Testis (tissue), 3 donors: Measurements from ENCODE around the gene STX18. TPM values are rescaled to one million over a fixed set of nuclear protein-coding genes. Genes with fewer than 3 reads are reported as not detected.

Experiments
- DNase-seq: peaks from one replicate; pipeline ENCODE4 v3.0.0-alpha.2; 2019
- H3K27ac ChIP-seq, 2 donors: fragments of 200-600 bp; sonication (generic); one replicate each; pipeline ENCODE4 v1.5.1; 2019
- H3K27me3 ChIP-seq: fragments of 200-600 bp; sonication (generic); one replicate; pipeline ENCODE4 v1.5.1; 2019
- H3K36me3 ChIP-seq: fragments of 200-600 bp; sonication (generic); one replicate; pipeline ENCODE4 v1.5.1; 2017; ENCODE audit warnings: low read depth; ENCODE audit errors: missing control alignments
- H3K4me1 ChIP-seq: fragments of 200-600 bp; sonication (generic); one replicate; pipeline ENCODE4 v1.5.1; 2019
- H3K4me3 ChIP-seq, 2 donors: fragments of 200-600 bp; sonication (generic); one replicate each; pipeline ENCODE4 v1.5.1; 2017 to 2019
- H3K9me3 ChIP-seq: fragments of 200-600 bp; sonication (generic); one replicate; pipeline ENCODE4 v1.5.1; 2017
- POLR2A ChIP-seq: fragments of 450-650 bp; IDR thresholded peaks from one replicate; pipeline ENCODE4 v1.6.1; 2017; ENCODE audit warnings: antibody characterized with exemption, mild to moderate bottlenecking, moderate library complexity
- WGBS, 2 donors: methylation state at CpG; one replicate each; pipeline ENCODE4 v1.1.5; 2018; 5-methylcytosine and 5-hydroxymethylcytosine counted together
- intact Hi-C: fragments of 100-400 bp; cut with DNase I; formaldehyde crosslinking; loops from one replicate; pipeline ENCODE4 v1.15.1; 2023; ENCODE audit warnings: low total_unique reads
- polyA plus RNA-seq: library from polyadenylated mRNA; stranded (reverse); fragments of 350-450 nt; fragmentation: Illumina TruSeq; extraction: RNeasy Lipid Tissue Mini Kit (QIAGEN cat#74804); gene quantifications from one replicate; pipeline ENCODE4 v1.2.3, GENCODE V29; 2014; ENCODE audit warnings: low read depth, low replicate concordance; ENCODE audit not compliant: insufficient read depth
- total RNA-seq, 2 donors: library from RNA; depleted of rRNA; stranded (reverse); fragments of >200 nt; gene quantifications; one replicate each; pipeline ENCODE4 v1.2.3, GENCODE V29; 2016
- TF ChIP-seq, protein P1 (sequence below), 3 experiments: fragments of 450-650 bp in 2 of 3; fragments of 200-600 bp in 1 of 3; sonication (generic) in 1 of 3; IDR thresholded peaks; one replicate each; pipeline ENCODE4 v1.5.1; 2016 to 2019; ENCODE audit warnings: antibody characterized with exemption in 3 of 3, mild to moderate bottlenecking in 2 of 3, moderate library complexity in 1 of 3

The STX18 gene
- total and polyA plus RNA-seq, 3 donors from 2014 or later, result 53.5 to 111 (median 55.0) TPM

DNA sequence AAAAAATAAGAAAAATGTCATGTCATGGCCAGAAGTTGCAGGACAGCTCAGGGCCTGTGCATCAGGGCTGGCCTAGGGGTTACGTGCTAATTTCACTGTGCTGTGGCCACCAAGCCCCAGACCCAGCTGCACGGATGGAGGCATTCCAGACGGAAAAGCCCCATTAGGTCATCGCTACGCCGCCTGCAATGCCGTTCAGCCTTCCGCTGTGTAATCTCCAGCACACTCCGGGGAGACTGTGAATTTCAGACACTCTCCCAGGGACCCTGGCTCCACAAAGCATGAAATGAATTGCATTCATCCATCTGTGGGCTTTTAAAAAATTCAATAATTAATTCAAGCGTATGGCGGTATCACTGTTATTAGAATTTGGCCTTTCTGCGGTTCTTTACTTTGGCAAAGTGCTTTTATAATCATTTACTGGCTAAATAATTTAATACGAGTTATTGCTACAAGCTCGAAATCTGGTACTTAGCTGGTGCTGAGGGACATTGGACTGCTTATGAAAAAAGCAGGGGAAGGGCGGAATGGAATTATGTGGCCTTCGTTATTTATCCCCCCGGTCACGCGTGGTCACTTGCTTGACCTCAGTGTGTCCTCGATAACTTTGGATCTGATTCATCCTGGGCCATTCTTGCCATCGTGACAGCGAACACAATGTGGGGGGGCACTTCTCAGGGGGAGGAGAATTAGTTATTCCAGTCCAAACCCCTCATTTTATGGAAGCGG lies 164.0 kb downstream of the STX18 start:
- H3K27ac ChIP-seq, result no peak overlapping the region
- H3K36me3 ChIP-seq, result no peaks in the 10 kb centered on the region
- no peaks in the 10 kb centered on the region for H3K4me1 ChIP-seq
- H3K27me3 ChIP-seq, result no peaks in the 10 kb centered on the region
- intact Hi-C loops, result no loop called here
- DNase-seq, result no peak
- no peaks in the 10 kb centered on the region for H3K9me3 ChIP-seq
- 65 to 71% methylated on average over 23 of the region's 23 CpGs for WGBS, 2 donors
- no peak for TF ChIP-seq POLR2A
- TF ChIP-seq, protein P1, sequence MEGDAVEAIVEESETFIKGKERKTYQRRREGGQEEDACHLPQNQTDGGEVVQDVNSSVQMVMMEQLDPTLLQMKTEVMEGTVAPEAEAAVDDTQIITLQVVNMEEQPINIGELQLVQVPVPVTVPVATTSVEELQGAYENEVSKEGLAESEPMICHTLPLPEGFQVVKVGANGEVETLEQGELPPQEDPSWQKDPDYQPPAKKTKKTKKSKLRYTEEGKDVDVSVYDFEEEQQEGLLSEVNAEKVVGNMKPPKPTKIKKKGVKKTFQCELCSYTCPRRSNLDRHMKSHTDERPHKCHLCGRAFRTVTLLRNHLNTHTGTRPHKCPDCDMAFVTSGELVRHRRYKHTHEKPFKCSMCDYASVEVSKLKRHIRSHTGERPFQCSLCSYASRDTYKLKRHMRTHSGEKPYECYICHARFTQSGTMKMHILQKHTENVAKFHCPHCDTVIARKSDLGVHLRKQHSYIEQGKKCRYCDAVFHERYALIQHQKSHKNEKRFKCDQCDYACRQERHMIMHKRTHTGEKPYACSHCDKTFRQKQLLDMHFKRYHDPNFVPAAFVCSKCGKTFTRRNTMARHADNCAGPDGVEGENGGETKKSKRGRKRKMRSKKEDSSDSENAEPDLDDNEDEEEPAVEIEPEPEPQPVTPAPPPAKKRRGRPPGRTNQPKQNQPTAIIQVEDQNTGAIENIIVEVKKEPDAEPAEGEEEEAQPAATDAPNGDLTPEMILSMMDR (IDR thresholded peaks at IDR 0.05), result no peak
- no peak overlapping the region for H3K4me3 ChIP-seq

DNA sequence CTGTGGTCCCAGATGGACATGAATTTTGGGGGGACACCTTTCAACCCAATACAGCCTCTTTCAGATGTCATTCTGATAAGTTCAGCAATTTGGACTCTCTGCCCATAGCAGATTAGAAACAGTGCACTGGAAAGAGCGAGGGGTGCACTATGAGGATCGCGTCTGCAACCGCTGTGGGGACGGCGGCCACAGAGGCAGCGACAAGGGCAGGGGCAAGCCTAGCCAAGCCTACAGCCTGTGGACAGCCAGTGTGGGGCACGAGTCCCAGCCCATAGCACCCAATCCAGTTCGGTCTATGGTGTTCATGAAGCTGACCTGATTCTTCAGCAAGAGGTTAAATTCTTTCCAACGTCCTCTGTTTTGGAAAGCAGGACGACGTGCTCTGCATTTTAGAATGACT lies 164.7 kb downstream of the STX18 start:
- Histone ChIP-seq H3K4me1 (no peaks in the 10 kb centered on the region), H3K9me3 (no peaks in the 10 kb centered on the region), H3K4me3 (no peak overlapping the region), H3K27me3 (no peaks in the 10 kb centered on the region), H3K27ac (no peak overlapping the region), H3K36me3 (no peaks in the 10 kb centered on the region)
- TF ChIP-seq, protein P1 (IDR thresholded peaks at IDR 0.05), result no peak
- no peak for TF ChIP-seq POLR2A
- intact Hi-C loops, result no loop called here
- WGBS, 2 donors, result 72 to 78% methylated on average over 12 of the region's 12 CpGs
- no peak for DNase-seq

DNA sequence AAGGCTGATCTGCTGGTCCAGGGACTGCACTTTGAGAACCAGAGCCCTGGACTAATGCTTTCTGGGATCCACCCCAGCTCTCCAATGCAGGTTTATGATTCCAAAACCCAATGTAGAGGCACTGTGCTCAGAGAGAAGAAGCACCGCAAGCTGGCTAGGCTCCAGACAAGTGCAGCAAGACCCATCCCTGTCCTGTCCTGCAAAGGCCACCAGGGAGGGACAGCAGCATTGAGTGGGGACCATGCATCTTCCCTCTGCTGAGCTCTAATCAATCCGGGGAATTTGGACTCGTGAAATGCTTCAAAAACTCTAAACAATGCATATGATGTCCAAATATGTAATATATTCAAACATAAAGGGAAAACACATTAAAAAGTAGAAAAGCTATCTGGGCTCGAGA lies 165.8 kb downstream of the STX18 start:
- intact Hi-C loops, result no loop called here
- Histone ChIP-seq H3K27me3 (no peaks in the 10 kb centered on the region), H3K9me3 (no peaks in the 10 kb centered on the region), H3K27ac (no peak overlapping the region), H3K4me3 (no peak overlapping the region), H3K4me1 (no peaks in the 10 kb centered on the region), H3K36me3 (no peaks in the 10 kb centered on the region)
- TF ChIP-seq POLR2A, result no peak
- TF ChIP-seq, protein P1 (IDR thresholded peaks at IDR 0.05), result no peak
- 85 to 93% methylated on average over 4 of the region's 4 CpGs for WGBS, 2 donors
- DNase-seq, result no peak

DNA sequence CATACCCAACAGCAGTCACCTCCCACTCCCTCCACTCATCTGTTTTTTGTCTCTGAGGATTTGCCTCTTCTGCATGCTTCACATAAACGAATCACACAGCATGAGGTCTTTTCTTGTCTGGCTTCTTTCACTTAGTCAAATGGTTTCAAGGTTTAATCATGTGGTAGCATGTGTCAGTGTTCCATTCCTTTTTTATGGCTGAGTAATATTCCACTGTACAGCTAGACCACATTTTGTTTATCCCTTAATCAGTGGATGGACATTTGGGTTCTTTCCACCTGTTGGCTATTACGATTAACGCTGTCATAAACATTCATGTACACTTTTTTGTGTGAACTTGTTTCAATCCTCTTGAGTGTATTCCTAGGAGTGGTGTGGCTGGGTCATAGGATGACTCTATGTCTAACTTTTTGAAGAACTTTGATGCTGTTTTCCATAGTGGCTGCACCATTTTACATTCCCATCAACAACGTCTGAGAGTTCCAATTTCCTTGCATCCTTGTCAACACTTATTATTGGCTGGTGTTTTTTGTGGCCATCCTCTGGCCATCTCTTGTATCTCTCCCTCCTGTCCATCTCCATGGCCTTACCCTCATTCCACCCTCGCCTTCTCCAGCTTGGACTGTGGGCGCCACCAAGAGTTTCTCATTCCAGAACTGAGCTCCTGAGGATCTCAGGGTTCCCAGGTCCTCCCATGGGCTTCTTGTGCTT lies 167.3 kb downstream of the STX18 start:
- TF ChIP-seq, protein P1 (IDR thresholded peaks at IDR 0.05), result no peak
- TF ChIP-seq POLR2A, result no peak
- H3K4me1 ChIP-seq, result no peaks in the 10 kb centered on the region
- DNase-seq, result no peak
- 91 to 93% methylated on average over 6 of the region's 6 CpGs for WGBS, 2 donors
- no peaks in the 10 kb centered on the region for H3K9me3 ChIP-seq
- H3K27ac ChIP-seq, result no peak overlapping the region
- H3K36me3 ChIP-seq, result no peaks in the 10 kb centered on the region
- intact Hi-C loops, result no loop called here
- no peak overlapping the region for H3K4me3 ChIP-seq
- no peaks in the 10 kb centered on the region for H3K27me3 ChIP-seq

Other genes starting within 250 kb of the STX18 start
- gene NSG1, start 154.9 kb downstream of the STX18 start, total RNA-seq, result 10 to 100 TPM; 30.0 to 67.2 TPM
- gene NSG1, start 154.9 kb downstream of the STX18 start, polyA plus RNA-seq, result 27.5 TPM